ENCODE measurements around the gene ATG2A.

ATG2A gene

DNA sequence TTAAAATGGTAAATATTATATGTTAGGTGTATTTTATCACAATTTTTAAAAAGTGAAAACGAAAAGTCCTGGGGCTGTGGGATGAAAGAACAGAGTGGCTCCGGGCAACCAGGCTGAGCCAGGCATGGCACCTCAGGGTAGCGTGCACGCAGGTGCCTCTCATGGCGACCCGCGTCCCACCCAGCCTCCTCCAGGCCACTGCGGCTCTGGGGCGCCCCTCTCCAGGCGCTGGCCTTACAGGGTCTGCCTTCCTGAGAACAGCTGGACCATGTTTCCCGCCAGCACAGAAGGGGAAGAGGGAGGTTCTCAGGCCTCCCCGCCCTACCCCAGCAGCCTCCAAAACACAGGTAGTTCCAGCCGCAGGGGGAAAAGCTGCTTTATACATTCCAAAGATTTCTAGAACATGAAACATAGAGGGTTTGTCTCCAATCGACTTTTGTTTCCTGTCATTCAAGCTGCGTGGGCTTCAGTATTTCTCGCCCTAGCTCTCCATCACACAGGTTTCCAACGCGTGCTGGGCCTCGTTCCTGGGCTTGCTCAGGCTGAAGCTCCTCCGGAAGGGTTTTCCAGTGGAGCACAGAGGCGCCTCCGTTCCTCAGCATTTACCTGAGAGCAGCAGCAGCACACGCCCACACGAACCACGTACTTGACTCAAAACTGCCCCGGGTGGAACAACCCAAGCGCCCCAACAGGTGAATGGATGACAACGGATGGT is 49.1 kb downstream of the ATG2A start:
- no peak for DNase-seq

DNA sequence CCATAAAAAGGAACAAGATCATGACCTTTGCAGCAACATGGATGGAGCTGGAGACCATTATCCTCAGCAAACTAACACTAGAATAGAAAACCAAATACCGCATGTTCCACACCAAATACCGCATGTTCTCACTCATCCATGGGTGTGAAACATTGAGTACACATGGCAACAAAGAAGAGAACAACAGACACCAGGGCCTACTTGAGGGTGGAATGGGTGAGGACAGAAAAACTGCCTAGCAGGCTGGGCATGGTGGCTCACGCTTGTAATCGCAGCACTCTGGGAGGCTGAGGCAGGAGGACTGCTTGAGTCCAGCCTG is 50.9 kb downstream of the ATG2A start:
- DNase-seq: no peak

DNA sequence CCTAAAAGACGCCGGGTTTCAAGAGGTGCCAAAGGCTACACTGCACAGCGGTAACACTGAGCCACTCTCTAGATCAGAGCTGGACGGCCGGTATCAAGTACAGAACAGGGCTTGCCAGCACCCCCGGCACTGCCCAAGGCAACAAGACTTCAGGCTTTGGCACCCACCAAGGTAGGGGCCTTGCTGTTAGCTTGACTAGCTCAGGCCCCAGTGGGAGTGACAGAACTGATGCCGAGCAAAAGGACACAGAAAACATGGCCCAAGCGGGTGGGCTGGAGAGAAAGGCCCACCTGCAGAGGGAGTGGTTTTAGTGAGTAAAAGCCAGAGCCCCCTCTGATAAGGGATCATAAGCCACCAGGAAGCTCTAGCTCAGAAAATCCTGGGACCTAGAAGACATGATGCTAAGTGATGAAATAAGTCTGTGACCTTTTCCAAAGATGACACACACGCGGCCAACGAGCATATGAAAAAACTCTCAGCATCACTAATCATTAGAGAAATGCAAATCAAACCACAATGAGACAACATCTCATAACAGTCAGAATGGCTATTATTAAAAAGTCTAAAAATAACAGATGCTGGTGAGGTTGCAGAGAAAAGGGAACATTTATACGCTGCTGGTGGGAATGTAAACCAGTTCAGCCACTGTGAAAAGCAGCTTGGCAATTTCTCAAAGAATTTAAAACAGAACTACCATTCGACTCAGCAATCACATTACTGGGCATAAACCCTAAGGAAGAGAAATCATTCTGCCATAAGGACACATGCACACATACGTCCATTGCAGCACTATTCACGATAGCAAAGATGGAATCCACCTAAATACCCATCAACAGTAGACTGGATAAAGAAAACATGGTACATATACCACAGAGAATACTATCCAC is 51.5 kb downstream of the ATG2A start:
- no peak for DNase-seq

DNA sequence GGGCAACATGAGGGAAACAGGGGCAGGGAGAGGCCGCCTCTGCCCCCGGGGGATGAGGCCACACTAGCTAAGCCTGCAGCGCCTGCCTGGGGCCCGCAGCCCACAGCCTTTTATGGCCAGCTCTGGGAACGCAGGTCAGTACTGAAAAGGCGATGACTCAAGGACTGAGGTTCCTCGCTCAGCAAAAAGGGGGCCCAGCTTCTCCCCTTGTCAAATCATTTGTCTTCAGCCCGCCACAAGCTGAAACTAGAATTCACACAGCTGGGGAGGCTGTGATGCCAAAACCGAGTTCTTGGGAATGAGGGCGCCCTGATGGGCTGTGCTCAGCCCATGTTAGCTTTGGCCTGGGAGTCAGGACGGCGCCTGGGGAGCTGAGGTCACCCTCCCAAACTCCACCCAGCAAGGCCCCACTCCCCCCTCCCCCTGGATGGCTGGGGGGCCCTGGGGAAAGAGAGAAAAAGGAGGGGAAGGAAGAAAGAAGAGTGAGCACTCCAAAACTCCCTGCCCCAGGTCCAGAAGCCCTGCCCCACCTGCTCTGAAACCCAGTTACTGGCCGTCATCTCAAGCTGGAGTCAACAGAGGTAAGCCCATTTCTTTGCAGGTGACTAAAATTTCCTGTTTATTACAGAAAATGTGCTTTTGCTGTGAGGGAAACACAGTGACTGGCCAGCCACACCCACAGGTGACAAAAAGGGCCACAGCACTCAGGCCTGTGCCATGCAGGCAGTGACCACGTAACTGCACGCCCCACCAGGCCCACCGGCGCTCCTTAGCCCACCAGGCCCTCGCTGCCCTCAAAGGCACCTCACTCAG is 52.3 kb downstream of the ATG2A start:
- no peak for DNase-seq

DNA sequence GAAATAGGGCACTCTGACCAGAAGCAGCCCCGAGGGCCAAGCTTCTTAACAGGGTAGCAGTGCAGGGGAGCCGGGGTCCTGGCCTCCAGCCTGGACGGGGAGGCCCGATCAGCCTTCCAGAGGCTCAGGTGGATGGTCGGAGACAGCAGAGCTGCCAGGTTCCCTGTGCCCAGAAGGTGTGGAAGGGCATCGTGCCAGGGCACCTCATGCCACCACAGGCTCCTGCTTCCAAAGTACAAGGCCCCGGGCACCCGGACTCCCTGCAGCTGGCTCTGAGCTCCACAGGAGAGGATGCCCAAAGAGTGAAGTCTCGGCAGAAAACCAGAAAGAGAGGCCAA is 52.9 kb downstream of the ATG2A start:
- DNase-seq: no peak

DNA sequence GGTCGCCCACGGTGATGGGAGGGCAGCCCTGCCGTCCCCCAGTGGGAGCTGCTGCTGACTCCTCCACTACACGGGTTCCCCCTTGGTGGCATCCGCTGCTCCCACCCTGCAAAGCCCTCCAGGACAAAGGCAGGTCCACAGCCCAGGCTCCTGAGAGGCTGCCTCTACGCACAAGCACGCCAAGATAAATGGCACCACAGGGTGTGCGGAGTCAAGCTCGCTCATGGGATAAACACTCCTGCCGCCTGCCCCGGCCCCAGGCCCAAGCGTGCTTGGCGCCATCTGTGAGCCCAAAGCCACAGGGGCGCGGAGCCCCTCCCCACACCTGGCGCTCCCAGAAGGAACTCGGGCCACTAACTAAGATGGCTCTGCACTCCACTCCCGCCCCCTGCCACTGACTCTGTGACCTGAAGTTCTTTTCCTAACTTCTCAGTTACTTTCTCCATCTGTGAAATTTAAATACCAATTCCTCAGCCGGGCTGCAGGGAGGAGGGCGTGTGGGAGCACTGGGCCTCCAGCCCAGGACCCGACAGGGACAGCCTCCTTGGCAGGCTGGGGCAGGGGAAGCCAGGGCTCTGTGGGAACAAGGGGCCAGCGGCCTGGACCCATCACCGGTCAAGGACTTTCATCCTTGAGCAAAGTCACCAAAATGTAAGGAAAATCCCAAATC is 53.5 kb downstream of the ATG2A start:
- DNase-seq: no peak

DNA sequence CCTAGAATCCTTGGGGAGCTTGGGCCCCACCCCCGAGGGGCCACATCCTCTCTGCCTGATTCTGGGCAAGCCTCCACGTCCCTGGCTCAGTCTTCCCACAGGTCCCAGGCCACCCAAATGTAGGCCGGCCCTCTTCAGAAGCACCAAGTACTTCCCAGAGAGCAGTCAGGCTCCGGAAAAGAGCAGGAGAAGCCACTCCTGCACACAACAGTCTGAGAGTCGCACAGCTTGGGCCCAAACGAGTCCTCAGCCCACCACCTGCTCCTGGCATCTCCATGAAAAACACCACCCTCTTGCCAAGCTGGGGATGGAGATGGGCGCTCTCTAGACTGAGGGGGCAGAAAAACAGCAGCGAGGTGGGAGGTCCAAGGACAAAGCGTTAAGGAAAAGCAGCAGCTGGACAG is 54.0 kb downstream of the ATG2A start:
- no peak for DNase-seq

DNA sequence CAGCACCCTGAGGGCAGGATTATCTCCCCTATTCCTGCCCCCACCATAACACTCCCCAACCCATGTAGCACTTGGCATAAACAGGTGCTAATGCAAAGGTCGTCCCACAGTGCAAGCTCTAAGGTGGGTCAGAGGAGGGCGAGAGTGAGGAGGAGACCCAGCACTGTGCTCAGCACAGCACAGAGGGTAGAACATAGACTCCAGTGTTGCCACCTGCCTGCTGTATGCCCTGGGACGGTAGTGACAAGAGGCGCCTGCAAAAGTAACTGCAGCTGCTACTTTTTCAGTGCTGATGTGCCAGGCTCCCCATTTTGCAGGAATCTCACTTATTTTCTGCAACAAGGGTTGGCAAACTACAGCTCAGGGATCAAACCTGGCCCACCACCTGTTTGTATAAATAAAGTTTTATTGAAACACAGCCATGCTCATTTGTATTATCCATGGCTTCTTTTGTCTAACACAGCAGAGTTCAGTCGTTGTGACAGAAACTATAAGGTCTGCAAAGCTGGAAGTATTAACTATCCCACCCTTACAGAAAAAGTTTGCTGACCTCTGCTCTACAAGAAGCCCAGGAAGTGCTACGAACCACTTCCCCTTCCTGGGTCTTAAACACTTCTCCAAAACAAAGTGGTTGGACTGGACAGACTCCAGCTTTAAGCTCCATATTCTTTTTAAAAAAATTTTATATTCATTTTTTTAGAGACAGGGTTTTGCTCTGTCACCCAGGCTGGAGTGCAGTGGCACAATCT is 55.6 kb downstream of the ATG2A start:
- no peak for DNase-seq

DNA sequence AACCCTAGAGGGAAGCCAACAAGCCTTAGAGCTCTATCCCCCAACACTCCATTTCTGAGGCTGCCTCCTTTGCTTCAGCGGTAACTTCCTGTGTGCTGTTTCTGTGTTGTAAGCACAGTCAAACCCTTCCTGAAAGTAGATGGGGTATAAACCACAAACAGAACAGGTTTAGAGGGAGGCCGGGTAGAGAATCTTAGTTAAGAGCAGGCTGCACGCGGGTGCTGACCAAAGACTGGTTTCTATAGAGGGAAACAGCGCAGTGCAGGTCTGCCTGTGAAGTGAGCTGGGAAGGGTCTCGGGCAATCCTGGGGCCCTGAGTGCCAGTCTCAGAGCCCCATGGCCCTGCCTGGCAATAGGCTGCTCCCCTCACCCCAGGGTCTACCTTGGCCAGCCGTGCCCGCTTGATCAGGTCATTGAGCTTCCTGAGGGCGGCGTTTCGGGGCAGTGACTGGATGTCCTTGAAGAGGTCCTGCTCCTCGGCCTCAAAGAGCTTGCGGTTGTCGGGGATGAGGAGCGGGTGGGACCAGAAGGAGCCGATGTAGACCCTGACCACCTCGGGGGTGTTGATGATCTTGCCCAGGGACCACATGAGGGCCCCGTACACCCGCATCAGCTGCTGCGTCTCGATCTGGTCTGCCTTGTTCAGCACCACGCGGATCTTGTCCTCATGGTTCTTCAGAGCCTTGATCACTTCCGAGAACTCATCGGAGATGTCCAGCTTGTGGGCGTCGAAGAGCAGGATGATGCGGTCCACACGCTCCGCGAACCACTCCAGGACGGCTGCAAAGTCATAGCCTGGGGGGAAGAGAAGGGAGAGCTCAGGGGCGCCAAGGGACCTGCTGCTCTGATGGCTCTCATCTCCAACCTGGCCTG is 57.2 kb downstream of the ATG2A start:
- no peak for DNase-seq

DNA sequence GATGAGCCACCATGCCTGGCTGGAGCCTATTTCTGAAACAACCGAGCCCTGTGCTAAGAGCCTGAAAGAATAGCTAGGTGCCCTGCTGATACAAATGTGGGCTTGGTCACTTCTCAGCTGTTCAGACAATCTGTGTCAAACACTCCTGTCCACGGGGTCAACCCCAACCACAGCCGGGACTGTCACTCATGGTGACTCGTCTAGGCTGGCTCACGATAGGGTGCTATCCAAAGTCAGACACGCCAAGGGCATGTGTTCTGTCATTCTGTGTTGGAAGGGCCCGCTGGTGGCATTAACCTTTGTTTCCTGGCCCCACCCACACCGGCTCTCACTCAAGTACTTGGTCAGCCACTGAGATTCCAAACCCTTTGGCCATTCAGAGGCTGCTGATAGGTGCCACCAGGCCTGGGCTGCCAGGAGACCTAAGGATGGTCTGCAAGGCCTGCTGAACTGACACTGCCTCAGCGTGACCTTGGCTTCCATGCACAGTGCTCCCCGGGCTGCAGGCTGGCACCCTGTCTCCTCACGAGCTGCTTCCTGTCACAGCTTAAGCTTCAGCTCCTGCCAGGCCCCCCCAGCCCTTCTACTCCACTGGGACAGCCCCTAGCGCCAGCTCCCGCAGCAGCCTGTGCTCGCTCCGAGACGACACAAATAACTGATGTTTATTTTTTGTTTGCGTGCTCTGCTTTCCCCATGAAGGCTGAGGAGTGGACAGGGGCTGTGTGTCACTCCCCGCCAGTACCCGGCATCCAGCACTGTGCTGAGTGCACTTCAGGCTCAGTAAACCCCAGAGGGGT is 58.3 kb downstream of the ATG2A start:
- DNase-seq: no peak

DNA sequence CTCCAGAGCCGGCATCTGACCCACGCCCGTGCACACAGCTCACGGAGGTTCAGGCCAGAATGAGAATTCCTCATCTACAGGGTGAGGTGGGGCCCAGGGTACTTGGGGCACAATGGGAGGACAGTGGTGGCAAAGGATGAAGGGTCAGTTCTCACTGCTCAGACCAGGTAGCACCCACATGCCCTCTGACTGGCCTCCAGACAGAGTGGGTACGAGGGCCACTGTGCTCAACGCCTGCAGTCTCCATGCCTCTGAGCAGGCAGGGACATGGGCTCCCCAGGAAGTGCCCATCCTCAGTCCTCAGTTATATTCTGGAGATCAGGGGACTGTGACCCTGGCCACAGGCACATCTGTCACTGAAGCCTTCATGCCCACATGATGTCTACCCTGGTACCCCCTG is 59.5 kb downstream of the ATG2A start:
- no peak for DNase-seq

DNA sequence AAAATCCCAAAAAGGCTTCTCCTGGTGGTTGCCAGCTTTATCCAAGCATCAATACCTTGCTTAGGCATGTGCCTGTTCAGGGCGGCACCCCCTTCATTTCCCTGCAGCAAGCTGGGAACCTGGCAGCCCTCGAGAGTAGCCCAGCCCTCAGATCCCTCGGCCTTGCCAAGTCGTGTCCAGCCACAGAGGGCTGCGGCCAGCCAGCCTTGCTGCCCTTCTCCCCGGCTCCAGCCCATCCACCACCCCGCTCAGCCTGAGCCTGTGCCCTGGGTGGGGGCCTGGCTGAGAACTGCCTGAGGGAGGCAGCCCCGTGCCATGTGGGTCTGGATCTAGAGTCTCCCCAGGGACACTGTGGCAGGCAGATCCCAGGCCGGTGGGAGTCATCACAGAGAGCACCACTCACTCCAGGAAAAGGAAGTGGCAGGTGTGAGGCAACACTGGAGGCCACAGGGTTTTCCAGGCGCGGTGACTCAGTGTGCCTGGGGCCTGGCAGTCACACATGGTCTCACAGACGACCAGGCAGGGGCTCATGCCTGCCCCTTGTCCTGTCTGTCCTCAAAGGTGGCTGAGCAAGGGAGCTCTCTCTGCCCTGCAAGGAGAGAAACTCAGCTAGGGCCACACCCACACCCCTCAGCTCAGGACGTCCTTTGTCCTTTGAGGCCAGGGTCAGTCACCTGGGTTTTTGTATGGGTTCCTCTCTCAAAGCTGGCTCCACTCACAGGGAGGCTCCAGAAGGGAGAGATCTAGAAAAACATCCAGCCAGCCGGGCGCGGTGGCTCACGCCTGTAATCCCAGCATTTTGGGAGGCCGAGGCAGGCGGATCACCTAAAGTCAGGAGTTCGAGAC is 60.4 kb downstream of the ATG2A start:
- DNase-seq: no peak

DNA sequence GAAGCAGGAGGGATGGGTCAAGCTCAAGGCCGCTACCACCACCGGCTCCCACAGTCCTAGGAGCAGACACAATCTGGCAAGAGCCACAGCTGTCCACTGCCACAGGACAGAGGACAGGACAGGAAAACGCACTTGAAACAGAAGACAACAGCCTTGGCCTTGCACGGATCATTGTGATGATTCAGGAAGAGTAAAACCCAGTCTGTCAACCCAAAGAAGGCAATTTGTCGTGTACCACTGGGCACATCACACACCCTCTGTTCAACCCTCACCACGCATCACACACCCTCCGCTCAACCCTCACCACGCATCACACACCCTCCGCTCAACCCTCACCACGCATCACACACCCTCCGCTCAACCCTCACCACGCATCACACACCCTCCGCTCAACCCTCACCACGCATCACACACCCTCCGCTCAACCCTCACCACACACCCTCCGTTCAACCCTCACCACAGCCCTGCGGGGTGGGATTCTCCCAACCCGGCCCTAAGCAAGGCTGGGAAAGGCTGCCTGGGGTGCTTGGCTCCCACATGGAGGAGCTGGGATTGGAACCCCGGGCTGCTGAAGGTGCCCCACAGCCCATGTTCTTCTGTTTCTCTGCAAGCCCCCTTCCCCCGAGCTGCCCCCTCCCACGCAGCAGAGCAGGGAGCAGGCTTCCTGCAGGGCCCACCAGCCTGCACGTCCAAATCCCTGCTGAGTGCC is 61.3 kb downstream of the ATG2A start:
- no peak for DNase-seq

DNA sequence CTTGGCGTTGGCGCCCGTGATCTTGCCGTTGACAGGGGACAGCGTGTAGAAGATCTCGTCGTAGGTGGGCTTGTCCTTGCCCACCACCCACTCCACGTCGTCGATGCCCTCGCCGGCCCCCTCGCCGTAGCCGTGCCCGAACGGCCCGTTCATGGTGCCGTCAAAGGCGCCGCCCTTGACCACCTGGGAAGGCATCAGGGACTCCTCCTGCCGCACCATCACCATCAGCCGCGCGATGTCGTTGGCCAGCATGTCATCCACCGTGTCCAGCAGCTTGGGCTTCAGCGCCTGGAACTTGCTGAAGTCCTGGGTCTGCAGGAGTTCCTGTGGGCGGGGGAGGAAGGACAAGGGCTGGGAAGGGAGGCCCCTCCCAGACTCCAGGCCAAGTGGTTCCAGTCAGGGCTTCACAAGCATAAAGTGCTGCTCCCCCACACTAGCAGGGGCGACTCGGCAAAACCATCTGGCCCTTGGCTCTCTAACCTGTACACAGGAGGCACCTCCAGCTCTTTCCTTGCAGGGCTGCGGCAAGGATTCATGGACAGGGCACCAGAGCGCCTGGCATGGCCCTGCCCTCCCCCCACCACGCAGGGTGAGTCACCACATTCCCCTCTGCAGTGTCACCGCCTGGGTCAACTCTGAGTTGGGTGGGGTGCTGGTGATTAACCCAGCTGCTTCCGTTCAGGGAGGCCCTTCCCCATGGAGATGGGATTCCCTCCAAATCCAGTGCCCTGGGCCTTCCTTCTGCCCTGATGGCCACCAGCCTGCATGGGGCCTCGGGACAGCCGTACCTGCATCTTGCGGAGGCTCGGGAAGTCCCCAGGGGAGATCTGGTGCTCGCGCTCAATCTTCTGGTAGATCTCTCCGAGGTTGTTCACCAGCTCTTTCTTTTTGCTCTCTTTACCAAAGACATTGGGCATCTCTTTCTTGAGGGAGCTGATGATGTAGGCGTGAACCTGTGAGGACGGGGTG is 62.2 kb downstream of the ATG2A start:
- DNase-seq: no peak

DNA sequence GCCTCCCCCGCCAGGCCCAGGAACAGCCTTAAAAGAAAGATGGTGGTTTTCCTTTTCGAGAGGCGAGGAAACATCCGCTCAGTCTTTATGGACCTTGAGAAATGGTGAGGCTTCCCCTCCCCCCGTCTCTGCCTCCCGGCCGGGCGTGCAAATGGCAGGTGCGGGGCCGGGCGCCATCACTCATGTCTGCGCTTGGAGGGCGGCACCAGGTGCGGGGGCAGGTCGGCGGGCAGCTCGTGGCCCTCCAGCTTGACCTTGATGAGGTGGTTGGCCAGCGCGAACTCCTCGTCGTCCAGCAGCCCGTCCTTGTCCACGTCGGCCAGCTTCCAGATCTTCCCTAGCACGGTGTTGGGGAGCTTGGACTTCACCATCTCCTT is 62.9 kb downstream of the ATG2A start:
- no peak for DNase-seq

DNA sequence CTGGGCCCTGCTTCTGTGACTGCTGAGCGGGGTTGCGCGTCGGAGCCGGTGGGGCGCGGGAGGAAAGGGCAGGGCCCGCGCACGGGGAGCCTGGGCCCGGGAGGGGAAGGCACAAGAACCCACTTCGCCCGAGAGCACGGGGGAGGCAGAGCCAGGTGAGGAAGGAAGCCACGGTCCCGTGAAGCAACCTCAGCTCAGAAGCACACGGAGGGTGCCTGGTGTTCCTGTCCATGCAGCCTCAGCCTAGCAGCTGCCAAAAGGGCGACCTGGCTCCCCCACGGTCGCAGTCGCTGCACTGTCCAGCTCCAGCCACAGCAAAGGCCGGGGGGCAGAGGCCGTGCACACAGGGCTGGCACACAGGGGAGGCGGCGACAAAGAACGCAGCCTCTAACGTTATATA is 63.3 kb downstream of the ATG2A start:
- no peak for DNase-seq

DNA sequence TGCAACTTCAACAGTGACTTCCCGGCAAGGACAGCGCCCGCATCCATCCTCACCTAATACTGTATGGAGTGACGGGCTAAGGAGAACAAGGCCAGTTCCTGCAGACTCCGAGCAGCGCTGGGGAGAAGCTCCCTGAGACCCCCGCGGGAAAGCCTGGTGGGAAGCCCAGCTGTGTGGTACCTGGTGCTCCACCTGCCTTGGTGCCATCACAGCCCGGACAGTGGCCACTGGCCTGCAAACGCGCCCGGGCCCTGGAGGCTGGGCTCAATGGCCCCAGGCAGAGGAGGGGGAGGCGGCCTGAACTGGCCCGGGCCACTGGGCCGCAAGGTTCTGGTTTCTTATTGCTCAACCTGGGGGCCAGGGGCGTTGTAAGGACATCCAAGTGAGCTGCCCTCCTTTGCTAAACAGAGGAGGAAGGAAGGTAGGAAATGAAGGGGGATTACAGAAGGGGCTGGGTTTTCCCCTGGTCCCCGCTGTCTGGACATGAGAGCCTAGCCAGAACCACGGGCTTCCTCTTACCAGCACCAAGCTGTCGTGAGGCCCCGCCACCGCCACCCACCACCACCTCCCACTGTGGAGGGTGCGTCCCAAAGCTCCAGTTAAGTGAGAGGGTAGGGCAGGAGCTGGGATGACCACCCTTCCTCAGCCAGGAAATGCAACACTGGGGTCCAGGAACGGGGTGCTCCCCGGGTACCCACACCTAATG is 64.1 kb downstream of the ATG2A start:
- DNase-seq: no peak

Measured in COR-L47 (cell line).